OCI-LY1 (cell line): Measurements from ENCODE around the gene NDC1.

ENCODE experiments used
- CTCF ChIP-seq: fragments of 200-600 bp; sonication (generic), shearing (Covaris generic); IDR thresholded peaks from 2 replicates; pipeline ENCODE4 v1.5.1; 2017; ENCODE audit warnings: mild to moderate bottlenecking, antibody characterized with exemption, low read length, moderate library complexity, mixed read lengths
- EZH2 ChIP-seq: fragments of 200-600 bp; sonication (generic), shearing (Covaris generic); IDR thresholded peaks from 2 replicates; pipeline ENCODE4 v1.8.0; 2017; ENCODE audit warnings: borderline replicate concordance, mixed run types, mild to moderate bottlenecking, antibody characterized with exemption, low read length, moderate library complexity, mixed read lengths

GRCh38 chr1:53735681-53736080, 102.4 kb downstream of the NDC1 start:
- TF ChIP-seq CTCF (no peak), EZH2 (no peak)
